ENCODE results near the gene PALM3.

PALM3 gene

DNA sequence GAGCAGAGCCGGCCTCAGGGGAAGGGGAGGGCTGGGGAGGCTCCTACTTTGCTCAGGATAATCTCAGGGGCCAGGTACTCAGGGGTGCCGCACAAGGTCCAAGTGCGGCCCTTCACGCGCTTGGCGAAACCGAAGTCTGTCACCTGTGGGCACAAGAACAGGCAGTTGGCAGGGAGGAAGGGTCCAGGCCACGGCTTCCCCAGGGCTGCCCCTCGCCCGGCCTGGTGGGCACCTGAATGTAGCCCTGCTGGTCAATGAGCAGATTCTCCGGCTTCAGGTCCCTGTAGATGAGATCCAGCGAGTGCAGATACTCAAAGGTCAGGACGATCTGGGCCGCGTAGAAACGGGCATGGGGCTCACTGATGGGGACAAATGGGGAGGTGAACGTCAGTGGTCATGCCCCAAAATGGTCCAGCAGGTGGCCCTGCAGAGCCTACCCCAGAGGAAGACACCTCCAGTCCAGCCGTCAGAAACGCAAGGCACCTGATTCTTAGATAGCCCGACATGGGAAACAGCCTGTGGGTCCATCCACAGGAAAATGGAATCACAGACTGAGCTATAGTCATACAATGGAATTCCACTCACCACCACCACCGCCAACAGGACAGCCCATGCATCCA, 35.8 kb upstream of the PALM3 start:
- Histone ChIP-seq H3K9ac (ENCODE audit: low read length) (no peak overlapping the region), H3K4me1 (ENCODE audit: control insufficient read depth, insufficient read depth, low read length) (peaks cover 12% of the 10 kb centered on the region), H3K9me3 (ENCODE audit: control insufficient read depth, low read length) (peaks cover 9% of the 10 kb centered on the region), H3K27me3 (replicated peaks; ENCODE audit: control insufficient read depth, insufficient read depth, low read length) (no peaks in the 10 kb centered on the region), H3K36me3 (ENCODE audit: control insufficient read depth, insufficient read depth, low read length, severe bottlenecking) (peaks cover 55% of the 10 kb centered on the region), H3K4me3 (ENCODE audit: low read length) (no peak overlapping the region)
- no peak for DNase-seq (ENCODE audit: low read depth)

DNA sequence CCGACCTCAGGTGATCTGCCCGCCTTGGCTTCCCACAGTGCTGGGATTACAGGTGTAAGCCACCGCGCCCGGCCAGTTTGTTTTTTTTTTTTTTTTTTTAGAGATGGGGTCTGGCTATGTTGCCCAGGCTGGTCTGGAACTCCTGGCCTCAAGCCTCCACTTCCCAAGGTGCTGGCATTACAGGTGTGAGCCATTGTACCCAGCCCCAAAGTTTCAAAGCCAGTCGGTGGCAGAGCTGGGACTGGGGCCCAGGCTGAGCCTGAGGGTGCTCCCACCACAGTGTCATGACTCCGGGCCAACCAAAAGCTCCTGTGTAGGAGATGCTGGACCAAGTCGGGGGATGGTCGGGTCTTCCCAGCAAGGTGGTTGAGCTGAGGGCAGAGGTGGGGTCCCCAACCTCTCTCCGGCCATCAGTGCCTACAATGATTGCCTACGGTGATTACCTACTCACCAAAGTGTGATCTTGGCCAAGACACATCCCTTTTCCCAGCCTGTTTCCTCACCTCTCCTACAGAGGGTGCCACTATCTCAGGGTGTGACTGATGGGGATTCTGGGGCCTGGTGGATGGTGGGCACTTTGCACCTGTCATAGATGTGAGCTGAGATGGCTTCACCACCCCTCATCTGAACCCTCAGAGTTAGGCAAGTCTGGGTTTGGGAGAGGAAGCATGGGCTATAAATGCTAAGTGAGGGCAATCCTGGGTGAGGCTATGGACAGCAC, 34.6 kb upstream of the PALM3 start:
- H3K27me3 ChIP-seq (replicated peaks; ENCODE audit: control insufficient read depth, insufficient read depth, low read length) = no peaks in the 10 kb centered on the region
- no peak overlapping the region for H3K4me3 ChIP-seq (ENCODE audit: low read length)
- no peak overlapping the region for H3K9ac ChIP-seq (ENCODE audit: low read length)
- H3K9me3 ChIP-seq (ENCODE audit: control insufficient read depth, low read length) = peaks cover 9% of the 10 kb centered on the region
- peaks cover 5% of the 10 kb centered on the region for H3K4me1 ChIP-seq (ENCODE audit: control insufficient read depth, insufficient read depth, low read length)
- DNase-seq (ENCODE audit: low read depth) = no peak
- H3K36me3 ChIP-seq (ENCODE audit: control insufficient read depth, insufficient read depth, low read length, severe bottlenecking) = peaks cover 49% of the 10 kb centered on the region

DNA sequence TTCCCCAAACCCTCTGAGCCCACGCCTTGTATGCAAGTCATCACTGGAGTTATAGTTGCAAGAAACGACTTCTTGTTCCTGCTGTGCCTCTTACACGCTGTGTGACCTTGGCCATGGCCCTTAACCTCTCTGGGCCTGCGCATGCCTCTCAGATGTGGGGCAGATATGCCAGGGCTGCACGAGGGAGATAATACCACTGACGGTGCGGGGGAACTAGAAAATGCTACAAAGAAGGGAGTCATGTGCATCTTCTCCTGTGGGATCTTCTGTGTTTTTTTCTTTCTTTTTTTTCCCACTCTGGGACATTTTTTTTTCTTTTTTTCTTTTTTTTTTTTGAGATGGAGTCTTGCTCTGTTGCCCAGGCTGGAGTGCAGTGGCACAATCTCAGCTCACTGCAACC, 33.0 kb upstream of the PALM3 start:
- no peak for DNase-seq (ENCODE audit: low read depth)
- Histone ChIP-seq H3K9me3 (ENCODE audit: control insufficient read depth, low read length) (peaks cover 9% of the 10 kb centered on the region), H3K27me3 (replicated peaks; ENCODE audit: control insufficient read depth, insufficient read depth, low read length) (no peaks in the 10 kb centered on the region)

DNA sequence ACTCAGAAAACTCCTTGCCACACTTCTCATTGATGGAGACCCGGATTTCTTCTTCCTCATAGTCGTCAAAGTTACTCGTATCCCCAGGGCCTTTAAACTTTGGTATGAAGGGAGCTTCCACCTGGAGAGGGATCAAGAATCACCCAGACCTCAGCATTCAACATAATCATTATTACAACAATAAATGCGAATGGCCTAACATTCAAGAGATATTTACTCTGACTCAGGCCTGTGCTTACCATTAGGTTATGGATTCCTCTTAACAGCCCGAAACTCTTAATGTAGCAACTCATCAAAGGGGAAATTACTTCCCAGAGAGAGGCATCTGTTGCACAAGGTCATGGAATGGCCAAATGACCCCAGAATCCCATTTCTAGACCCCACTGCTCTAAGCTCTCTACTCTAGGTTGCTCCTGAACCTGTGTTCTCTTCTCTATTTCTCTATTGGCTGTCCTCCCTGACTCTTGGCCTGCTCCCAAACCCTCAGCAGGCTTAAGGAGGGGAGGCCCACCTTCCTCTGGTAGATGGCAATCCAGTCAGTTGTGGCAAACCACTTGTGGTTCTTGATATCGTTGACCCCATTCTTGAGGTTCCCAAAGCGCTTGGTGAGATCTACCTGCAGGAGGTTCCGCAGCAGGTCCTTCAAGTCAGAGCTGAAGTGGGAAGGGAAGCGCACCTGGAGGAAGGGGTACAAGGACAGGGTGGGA, 31.4 kb upstream of the PALM3 start:
- no peak for DNase-seq (ENCODE audit: low read depth)
- Histone ChIP-seq H3K27me3 (replicated peaks; ENCODE audit: control insufficient read depth, insufficient read depth, low read length) (no peaks in the 10 kb centered on the region), H3K4me1 (ENCODE audit: control insufficient read depth, insufficient read depth, low read length) (peaks cover 11% of the 10 kb centered on the region), H3K4me3 (ENCODE audit: low read length) (peak overlapping the region; percentile 6), H3K9me3 (ENCODE audit: control insufficient read depth, low read length) (peaks cover 9% of the 10 kb centered on the region), H3K9ac (ENCODE audit: low read length) (no peak overlapping the region), H3K36me3 (ENCODE audit: control insufficient read depth, insufficient read depth, low read length, severe bottlenecking) (peaks cover 33% of the 10 kb centered on the region)

More for the DNA sequence above, 33.0 kb upstream of the PALM3 start:
- no peak overlapping the region for H3K9ac ChIP-seq (ENCODE audit: low read length)
- peaks cover 5% of the 10 kb centered on the region for H3K4me1 ChIP-seq (ENCODE audit: control insufficient read depth, insufficient read depth, low read length)
- peaks cover 34% of the 10 kb centered on the region for H3K36me3 ChIP-seq (ENCODE audit: control insufficient read depth, insufficient read depth, low read length, severe bottlenecking)
- H3K4me3 ChIP-seq (ENCODE audit: low read length) = no peak overlapping the region

DNA sequence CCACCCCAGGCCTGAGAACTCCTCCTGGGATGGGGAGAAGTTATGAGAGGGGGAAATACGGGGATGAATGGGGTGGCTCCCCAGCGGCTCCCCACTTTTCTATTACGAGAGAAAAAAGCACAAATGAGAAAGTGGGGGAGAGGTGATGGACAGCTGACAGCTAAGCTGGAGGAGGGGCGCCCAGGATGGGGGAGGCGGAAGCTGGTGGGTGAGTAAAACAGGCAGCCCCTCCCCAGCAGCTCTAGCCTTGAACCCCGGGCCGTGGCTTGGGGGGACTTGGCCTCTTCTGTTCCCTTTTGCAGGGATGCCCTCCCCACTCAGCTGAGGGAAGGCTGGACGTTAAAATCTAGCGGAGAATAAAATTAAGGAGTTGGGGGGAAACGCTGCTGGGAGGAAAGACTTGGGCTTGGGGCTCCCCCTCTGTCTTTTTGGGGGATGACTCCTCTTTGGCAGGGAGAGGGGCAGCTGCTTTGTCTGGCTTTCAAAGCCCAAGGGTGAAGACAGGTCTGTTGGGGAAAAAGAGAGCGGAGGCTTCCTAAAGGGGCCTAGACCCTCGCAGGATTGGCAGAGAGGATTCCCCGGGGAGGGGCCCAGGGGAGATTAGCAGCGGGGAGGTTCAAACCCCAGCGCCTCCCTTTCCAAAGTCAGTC, 30.1 kb upstream of the PALM3 start:
- DNase-seq (ENCODE audit: low read depth) = no peak
- H3K9me3 ChIP-seq (ENCODE audit: control insufficient read depth, low read length) = peaks cover 9% of the 10 kb centered on the region

DNA sequence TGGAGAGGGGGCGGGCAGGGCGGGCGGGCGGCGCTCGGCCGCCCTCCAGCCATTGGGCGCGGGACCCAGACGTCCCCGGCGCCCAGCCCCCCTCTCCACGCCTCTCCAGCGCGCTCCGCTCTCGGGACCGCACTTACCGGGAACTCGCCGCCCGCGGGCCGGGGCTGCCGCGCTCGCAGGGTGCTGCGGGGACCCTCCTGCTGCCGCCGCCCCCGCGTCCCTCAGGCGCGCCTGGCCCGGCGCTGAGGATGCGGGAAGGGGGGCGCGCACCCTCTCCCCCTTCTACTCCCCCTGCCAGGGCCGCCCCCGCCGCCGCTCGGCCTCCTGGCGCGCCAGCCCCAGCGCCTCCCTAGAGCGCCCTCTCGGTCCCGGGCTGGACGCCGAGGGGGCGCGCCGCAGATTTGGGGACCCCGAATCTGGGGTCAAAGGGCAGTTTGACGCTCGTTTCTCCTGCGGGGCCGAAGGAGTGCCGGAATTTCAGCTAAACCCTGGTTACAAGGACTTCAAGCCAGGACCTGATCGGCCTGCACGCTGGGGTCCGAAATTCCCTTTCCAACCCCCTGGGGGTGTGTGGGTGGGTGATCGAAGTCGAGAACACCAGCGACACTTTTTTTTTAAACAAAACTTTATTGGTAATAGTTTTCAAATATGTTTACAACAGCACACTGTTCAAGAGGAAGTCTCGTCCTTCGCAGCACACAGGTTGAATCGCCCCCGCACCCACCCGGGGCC, 29.4 kb upstream of the PALM3 start:
- peak; percentile 58 for DNase-seq (ENCODE audit: low read depth)
- Histone ChIP-seq H3K27me3 (replicated peaks; ENCODE audit: control insufficient read depth, insufficient read depth, low read length) (no peaks in the 10 kb centered on the region), H3K4me1 (ENCODE audit: control insufficient read depth, insufficient read depth, low read length) (peaks cover 11% of the 10 kb centered on the region), H3K9me3 (ENCODE audit: control insufficient read depth, low read length) (peaks cover 9% of the 10 kb centered on the region), H3K9ac (ENCODE audit: low read length) (peak overlapping the region; percentile 92), H3K4me3 (ENCODE audit: low read length) (peak overlapping the region; percentile 87), H3K36me3 (ENCODE audit: control insufficient read depth, insufficient read depth, low read length, severe bottlenecking) (peaks cover 20% of the 10 kb centered on the region)

More for the DNA sequence above, 30.1 kb upstream of the PALM3 start:
- Histone ChIP-seq H3K36me3 (ENCODE audit: control insufficient read depth, insufficient read depth, low read length, severe bottlenecking) (peaks cover 27% of the 10 kb centered on the region), H3K27me3 (replicated peaks; ENCODE audit: control insufficient read depth, insufficient read depth, low read length) (no peaks in the 10 kb centered on the region), H3K9ac (ENCODE audit: low read length) (peak overlapping the region; percentile 92), H3K4me3 (ENCODE audit: low read length) (peak overlapping the region; percentile 87), H3K4me1 (ENCODE audit: control insufficient read depth, insufficient read depth, low read length) (peaks cover 11% of the 10 kb centered on the region)

DNA sequence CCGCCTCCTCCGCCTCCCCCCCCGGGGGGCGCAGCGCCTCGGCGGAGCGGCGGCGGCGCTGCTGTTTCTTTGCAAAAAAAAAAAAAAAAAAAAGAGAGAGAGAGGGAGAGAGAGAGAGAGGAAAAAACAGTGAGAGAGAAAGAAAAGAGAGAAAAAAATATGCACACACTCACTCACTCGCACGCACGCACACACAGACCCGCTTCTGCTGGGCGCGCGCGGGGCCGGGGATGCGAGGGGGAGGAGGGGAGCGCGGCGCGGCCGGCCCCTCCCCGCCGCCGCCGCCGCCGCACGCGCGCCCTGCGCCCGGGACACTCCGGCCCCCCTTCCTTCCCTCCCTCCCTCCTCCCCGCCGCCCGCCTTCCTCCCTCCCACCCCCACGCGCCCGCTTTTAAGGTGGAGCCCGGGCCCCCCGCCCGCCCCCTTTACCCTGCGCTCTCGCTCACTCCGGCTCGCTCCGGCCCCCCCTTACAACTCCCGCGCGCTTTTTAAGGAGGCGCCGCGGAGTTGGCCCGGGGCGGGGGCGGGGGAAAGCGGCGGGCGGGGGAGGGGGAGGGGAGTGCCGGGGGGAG, 28.7 kb upstream of the PALM3 start, which contains the start of gene SAMD1:
Gene SAMD1, minus strand, starts transcription at position 243 of the 572 bp plus-strand sequence.
- Histone ChIP-seq H3K9ac (ENCODE audit: low read length) (peak within 1 kb of the TSS; percentile 92), H3K36me3 (ENCODE audit: control insufficient read depth, insufficient read depth, low read length, severe bottlenecking) (peaks cover 19% of the 10 kb centered on the region), H3K9me3 (ENCODE audit: control insufficient read depth, low read length) (peaks cover 9% of the 10 kb centered on the region), H3K4me1 (ENCODE audit: control insufficient read depth, insufficient read depth, low read length) (peaks cover 11% of the 10 kb centered on the region), H3K4me3 (ENCODE audit: low read length) (peak within 1 kb of the TSS; percentile 87), H3K27me3 (replicated peaks; ENCODE audit: control insufficient read depth, insufficient read depth, low read length) (no peaks in the 10 kb centered on the region)
- DNase-seq (ENCODE audit: low read depth) = peak; percentile 97

DNA sequence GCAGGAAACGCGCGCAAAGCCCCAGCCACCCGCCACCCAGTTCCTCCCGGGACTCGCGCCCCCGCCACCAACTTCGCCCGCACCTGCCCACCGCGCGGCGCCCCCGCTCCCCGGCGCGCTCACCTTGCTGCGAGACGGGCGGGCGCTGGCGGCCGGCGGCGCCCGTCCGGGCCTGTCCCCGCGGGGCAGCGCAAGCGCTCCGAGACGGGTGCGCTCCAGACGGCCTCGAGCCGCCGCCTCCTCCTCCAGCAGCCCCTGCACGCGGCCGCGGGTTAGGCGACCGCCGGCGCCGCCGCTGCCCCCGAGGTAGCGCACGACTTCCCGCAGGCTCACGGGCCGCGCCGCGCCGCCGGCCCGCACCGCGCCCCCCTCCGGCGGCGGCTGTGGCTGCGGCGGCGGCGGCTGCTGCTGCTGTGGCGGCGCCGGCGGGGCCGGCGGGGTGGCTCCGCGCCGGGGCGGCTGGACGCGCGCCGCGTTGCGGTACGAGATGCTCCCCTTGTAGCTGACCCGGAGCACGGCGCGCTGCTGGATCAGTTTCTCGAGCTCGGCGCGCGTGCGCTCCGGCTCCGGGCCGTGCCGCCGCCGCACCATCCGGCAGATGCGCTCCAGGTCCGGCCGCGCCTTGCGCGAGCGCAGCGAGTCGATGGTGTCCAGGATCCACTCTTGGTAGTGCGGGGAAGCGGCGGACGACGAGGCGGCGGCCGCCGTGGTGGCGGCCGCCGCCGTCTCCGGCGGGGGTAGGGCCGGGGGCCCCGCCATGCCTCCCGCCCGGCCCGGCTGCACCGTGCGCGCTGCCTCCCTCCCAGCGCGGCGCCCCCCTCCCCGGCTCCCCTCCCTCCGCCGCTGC, 28.0 kb upstream of the PALM3 start:
- H3K9ac ChIP-seq (ENCODE audit: low read length) = peak overlapping the region; percentile 54
- H3K9me3 ChIP-seq (ENCODE audit: control insufficient read depth, low read length) = peaks cover 9% of the 10 kb centered on the region
- H3K27me3 ChIP-seq (replicated peaks; ENCODE audit: control insufficient read depth, insufficient read depth, low read length) = no peaks in the 10 kb centered on the region
- peak; percentile 77 for DNase-seq (ENCODE audit: low read depth)
- peaks cover 19% of the 10 kb centered on the region for H3K36me3 ChIP-seq (ENCODE audit: control insufficient read depth, insufficient read depth, low read length, severe bottlenecking)
- H3K4me3 ChIP-seq (ENCODE audit: low read length) = peak overlapping the region; percentile 76
- peaks cover 11% of the 10 kb centered on the region for H3K4me1 ChIP-seq (ENCODE audit: control insufficient read depth, insufficient read depth, low read length)

DNA sequence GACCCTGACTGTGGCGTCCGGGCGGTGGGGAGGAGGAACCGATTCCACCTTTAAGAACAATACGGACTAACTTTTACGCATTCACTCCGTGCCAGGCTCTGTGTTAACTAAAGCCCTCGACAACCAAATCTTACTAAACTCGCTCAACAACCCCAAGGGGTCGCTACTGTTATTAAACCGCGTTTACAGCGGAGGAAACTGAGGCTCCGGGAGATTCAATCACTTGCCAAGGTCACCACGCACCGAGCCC, 27.5 kb upstream of the PALM3 start:
- Histone ChIP-seq H3K4me3 (ENCODE audit: low read length) (peak overlapping the region; percentile 70), H3K4me1 (ENCODE audit: control insufficient read depth, insufficient read depth, low read length) (peaks cover 11% of the 10 kb centered on the region), H3K9ac (ENCODE audit: low read length) (peak overlapping the region; percentile 49), H3K27me3 (replicated peaks; ENCODE audit: control insufficient read depth, insufficient read depth, low read length) (no peaks in the 10 kb centered on the region), H3K36me3 (ENCODE audit: control insufficient read depth, insufficient read depth, low read length, severe bottlenecking) (peaks cover 19% of the 10 kb centered on the region), H3K9me3 (ENCODE audit: control insufficient read depth, low read length) (peaks cover 9% of the 10 kb centered on the region)
- DNase-seq (ENCODE audit: low read depth) = peak; percentile 40

All from adipocyte (in vitro differentiated cells).